Fibroblast of mammary gland (primary cell): ENCODE data around the gene CACNA1E.

ENCODE experiments used
- DNase-seq: peaks from one replicate; pipeline ENCODE4 v3.0.0-alpha.2; 2010; ENCODE audit warnings: low read depth
- H3K4me3 ChIP-seq: 2 replicates; pipeline ENCODE4 v1.5.1; 2011; ENCODE audit warnings: low read depth, mild to moderate bottlenecking, low read length, moderate library complexity; ENCODE audit not compliant: control insufficient read depth
- TF ChIP-seq, protein P1 (sequence below): conservative IDR thresholded peaks from 2 replicates; pipeline ENCODE4 v1.5.1; 2011; ENCODE audit warnings: low read depth, low read length, inconsistent platforms; ENCODE audit not compliant: control insufficient read depth, insufficient read depth

CACNA1E gene

DNA sequence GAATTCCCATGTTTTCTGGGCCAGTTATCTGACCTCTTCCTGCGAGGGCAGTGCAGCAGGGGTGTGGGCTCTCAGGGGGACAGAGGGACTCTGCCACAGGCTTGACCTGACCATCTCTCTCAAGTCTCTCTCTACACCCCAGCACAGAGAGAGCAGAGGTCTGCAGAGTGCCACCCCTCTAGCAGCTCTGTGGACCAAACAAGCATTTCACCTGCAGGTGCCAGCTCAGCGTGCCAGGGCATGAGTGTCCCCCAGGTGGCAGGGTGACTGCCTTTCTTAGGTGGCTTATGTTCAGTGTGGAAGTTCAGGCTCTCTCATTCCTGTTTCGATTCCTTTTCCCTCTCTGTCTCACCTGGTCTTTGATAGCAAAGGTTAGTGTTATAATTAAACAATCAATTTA lies 191.3 kb downstream of the CACNA1E start:
- DNase-seq: no peak
- TF ChIP-seq, protein P1, sequence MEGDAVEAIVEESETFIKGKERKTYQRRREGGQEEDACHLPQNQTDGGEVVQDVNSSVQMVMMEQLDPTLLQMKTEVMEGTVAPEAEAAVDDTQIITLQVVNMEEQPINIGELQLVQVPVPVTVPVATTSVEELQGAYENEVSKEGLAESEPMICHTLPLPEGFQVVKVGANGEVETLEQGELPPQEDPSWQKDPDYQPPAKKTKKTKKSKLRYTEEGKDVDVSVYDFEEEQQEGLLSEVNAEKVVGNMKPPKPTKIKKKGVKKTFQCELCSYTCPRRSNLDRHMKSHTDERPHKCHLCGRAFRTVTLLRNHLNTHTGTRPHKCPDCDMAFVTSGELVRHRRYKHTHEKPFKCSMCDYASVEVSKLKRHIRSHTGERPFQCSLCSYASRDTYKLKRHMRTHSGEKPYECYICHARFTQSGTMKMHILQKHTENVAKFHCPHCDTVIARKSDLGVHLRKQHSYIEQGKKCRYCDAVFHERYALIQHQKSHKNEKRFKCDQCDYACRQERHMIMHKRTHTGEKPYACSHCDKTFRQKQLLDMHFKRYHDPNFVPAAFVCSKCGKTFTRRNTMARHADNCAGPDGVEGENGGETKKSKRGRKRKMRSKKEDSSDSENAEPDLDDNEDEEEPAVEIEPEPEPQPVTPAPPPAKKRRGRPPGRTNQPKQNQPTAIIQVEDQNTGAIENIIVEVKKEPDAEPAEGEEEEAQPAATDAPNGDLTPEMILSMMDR: no peak
- H3K4me3 ChIP-seq: no peak overlapping the region

DNA sequence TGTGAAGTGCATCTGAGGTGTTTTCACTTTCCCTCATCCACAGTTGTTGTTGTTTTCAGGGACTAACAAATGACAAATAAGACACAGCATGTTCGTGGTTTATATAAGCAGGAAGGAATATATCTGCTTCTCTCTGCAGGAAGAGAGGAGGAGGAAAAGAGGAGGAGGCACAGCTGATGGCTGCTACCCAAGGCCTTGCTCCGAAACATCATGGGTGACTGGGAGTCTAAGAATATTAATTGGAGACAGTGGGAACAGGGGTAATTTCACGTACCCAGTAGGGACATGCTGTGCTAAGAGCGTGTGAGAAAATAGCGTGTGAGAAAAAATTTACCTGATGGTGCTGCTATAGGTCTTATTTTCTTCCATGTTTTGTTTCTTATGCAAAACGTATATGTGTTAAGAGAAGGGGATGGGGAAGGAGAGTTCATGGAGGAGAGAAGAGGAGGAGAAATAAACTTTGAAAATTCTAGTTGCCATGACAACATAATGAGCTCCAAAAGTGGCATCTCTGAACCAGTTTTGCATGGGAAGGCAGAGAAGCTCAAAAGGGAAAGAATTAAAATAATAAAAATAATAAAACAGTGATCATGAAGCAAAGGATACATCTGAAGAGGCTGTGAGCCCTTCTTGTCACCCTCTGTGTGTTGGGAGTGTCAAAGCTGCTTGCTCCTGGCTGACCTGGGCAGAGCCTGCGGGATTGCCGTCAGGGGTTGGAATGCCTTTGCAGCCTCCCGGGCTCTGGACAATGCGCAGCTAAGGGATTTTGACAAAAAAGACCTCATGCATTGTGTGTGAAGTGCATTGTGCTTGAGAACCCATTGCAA lies 192.0 kb downstream of the CACNA1E start:
- H3K4me3 ChIP-seq: no peak overlapping the region
- TF ChIP-seq, protein P1: no peak
- no peak for DNase-seq

DNA sequence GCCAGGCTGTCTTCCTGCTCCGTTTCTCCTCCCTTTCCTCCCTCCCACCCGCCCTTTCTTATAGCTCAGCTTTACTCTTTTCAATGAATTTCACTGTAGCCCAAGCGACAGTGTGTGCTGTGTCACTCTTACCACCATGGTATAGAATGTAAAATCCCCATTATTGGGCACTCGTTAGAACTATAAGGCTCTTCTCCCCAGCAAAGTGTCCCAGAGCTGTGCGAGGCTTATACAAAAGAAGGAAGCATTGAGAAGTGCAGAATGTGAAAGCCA lies 192.5 kb downstream of the CACNA1E start:
- DNase-seq: no peak
- TF ChIP-seq, protein P1: no peak

DNA sequence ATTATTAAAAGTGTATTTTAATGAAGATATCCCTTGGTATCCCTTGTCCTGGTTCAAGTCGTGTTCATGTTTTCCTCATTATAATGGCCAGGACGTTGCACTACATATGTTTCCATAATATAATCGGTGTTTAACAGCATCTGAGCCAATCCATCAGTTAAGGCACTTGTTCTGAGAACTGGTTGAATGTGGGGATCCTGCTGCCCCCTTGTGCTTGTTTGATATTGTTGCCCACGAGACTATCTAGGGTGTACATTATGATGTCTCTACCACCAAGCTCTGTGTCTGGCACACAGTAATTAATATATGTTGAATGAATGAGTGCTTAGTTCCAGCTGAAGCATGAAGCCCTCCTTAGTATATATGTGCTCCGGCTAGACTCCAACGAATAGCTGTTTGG lies 193.0 kb downstream of the CACNA1E start:
- DNase-seq: peak; percentile 45
- TF ChIP-seq, protein P1: peak; percentile 33

More for the DNA sequence above, 192.5 kb downstream of the CACNA1E start:
- H3K4me3 ChIP-seq: no peak overlapping the region

DNA sequence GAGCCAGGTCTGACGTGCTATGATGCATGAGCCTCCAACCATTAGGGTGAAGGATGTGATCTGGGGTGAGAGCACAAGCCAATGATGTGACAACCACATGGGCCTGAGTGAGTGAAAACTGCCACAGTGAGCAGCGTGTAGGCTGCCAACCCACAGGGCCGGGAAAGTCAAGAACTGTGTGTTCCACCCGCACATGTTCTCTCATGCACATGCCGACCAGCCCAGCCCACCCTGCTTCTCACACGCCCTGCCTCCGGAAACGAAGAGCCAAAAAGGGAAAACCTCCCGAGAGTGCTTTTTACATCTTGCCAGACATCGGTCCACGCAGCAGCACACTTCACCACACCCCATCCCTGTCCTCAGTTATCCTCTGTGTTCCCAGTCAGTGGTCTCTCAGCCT lies 197.0 kb downstream of the CACNA1E start:
- TF ChIP-seq, protein P1: no peak
- no peak overlapping the region for H3K4me3 ChIP-seq
- DNase-seq: no peak

More for the DNA sequence above, 193.0 kb downstream of the CACNA1E start:
- H3K4me3 ChIP-seq: no peak overlapping the region

DNA sequence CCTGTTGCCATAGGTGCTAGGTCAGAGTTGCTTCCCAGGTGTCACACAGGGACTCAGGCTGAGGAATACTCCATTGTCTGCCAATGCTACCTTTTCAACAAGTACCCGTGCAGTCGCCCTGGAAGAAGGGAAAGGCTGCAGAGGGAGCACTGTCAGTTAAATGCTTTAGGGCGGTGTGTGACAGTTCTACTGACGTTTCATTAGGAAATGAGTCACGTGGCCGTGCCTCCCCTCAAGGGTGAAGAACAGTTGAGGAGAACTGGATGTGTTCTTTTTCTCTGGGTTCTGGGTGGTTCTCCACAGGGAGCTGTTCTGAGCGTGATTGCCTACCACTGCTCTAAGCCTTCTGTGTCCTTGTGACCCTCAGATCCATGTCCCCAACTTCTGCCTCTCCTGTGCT lies 197.6 kb downstream of the CACNA1E start:
- H3K4me3 ChIP-seq: no peak overlapping the region
- TF ChIP-seq, protein P1: no peak
- no peak for DNase-seq
